ENCODE results near the gene GPI.

GRCh38 chr19:34370117-34370516, 5.1 kb downstream of the GPI start:
- TF ChIP-seq BACH2 (CRISPR knock-in tag; IDR thresholded peaks at IDR 0.05; ENCODE audit: borderline replicate concordance) = no peak
- TF ChIP-seq PATZ1 (CRISPR knock-in tag; IDR thresholded peaks at IDR 0.05; ENCODE audit: borderline replicate concordance) = no peak

Data from SK-N-SH treated with all-trans-retinoic acid at 6 μM for 48 hours (cell line).